HEK293 (cell line): Measurements from ENCODE around the gene PDE9A.

Source experiments
- BCL6B ChIP-seq: fragments of 450-650 bp; formaldehyde crosslinking; IDR thresholded peaks from 2 replicates; pipeline ENCODE4 v1.5.1; 2017; ENCODE audit warnings: missing biosample characterization, missing genetic modification characterization
- CTCF ChIP-seq: fragments of 450-650 bp; formaldehyde crosslinking; IDR thresholded peaks from 2 replicates; pipeline ENCODE4 v1.5.1; 2016; ENCODE audit warnings: missing biosample characterization, missing genetic modification characterization
- REST ChIP-seq: fragments of 450-650 bp; formaldehyde crosslinking; IDR thresholded peaks from 2 replicates; pipeline ENCODE4 v1.5.1; 2016; ENCODE audit warnings: missing biosample characterization, missing genetic modification characterization
- YY1 ChIP-seq: fragments of 450-650 bp; formaldehyde crosslinking; IDR thresholded peaks from 2 replicates; pipeline ENCODE4 v1.5.1; 2018; ENCODE audit warnings: missing biosample characterization, missing genetic modification characterization
- ZBTB21 ChIP-seq: fragments of 450-650 bp; formaldehyde crosslinking; IDR thresholded peaks from 2 replicates; pipeline ENCODE4 v1.5.1; 2017; ENCODE audit warnings: missing biosample characterization, missing genetic modification characterization
- ZBTB7A ChIP-seq: fragments of 450-650 bp; formaldehyde crosslinking; IDR thresholded peaks from 2 replicates; pipeline ENCODE4 v1.5.1; 2016; ENCODE audit warnings: low read depth, missing biosample characterization, missing genetic modification characterization
- ZNF174 ChIP-seq: fragments of 450-650 bp; formaldehyde crosslinking; IDR thresholded peaks from 2 replicates; pipeline ENCODE4 v1.5.0; 2017; ENCODE audit warnings: missing biosample characterization, mild to moderate bottlenecking, missing genetic modification characterization
- ZSCAN30 ChIP-seq: fragments of 450-650 bp; IDR thresholded peaks from 2 replicates; pipeline ENCODE4 v1.5.1; 2018; ENCODE audit warnings: missing biosample characterization, mild to moderate bottlenecking, missing genetic modification characterization, moderate library complexity
- ZSCAN4 ChIP-seq: fragments of 450-650 bp; formaldehyde crosslinking; IDR thresholded peaks from 2 replicates; pipeline ENCODE4 v1.5.1; 2017; ENCODE audit warnings: missing biosample characterization, missing genetic modification characterization

- TF ChIP-seq REST (tag by site-specific recombination) (no peak), ZBTB7A (tag by site-specific recombination) (no peak), CTCF (no peak), YY1 (tag by site-specific recombination) (no peak), ZBTB21 (tag by site-specific recombination) (no peak), BCL6B (no peak), ZNF174 (tag by site-specific recombination) (no peak), ZSCAN4 (tag by site-specific recombination) (no peak), ZSCAN30 (no peak)
Observed at GRCh38 chr21:42735944-42736343, 82.5 kb downstream of the PDE9A start.
